Parathyroid adenoma (tissue), 2 donors: ENCODE results near the gene VAPB.
"Not testable (repeated sequence)": the region's sequence is repeated elsewhere in the genome, so short reads cannot be mapped to it uniquely, and the experiment has no call there.

ENCODE experiments used
- H2AFZ ChIP-seq: fragments of 300-600 bp; sonication (generic); one replicate; pipeline ENCODE4 v1.7.0; 2017; ENCODE audit warnings: antibody characterized with exemption, mild to moderate bottlenecking
- H3K27ac ChIP-seq: fragments of 300-600 bp; sonication (generic); one replicate; pipeline ENCODE4 v1.7.0; 2017
- H3K27me3 ChIP-seq: fragments of 300-600 bp; sonication (generic); one replicate; pipeline ENCODE4 v1.7.0; 2017; ENCODE audit warnings: low read length; ENCODE audit not compliant: control insufficient read depth, insufficient read depth
- H3K36me3 ChIP-seq: fragments of 300-600 bp; sonication (generic); one replicate; pipeline ENCODE4 v1.7.0; 2017; ENCODE audit warnings: low read length; ENCODE audit not compliant: control insufficient read depth, insufficient read depth
- H3K4me1 ChIP-seq: fragments of 300-600 bp; sonication (generic); one replicate; pipeline ENCODE4 v1.7.0; 2017; ENCODE audit warnings: control low read depth
- H3K4me2 ChIP-seq: fragments of 300-600 bp; sonication (generic); one replicate; pipeline ENCODE4 v1.7.0; 2017; ENCODE audit warnings: low read length
- H3K4me3 ChIP-seq: fragments of 300-600 bp; sonication (generic); one replicate; pipeline ENCODE4 v1.7.0; 2017; ENCODE audit warnings: low read depth, low read length
- H3K79me2 ChIP-seq: fragments of 300-600 bp; sonication (generic); one replicate; pipeline ENCODE4 v1.7.0; 2017; ENCODE audit warnings: control low read depth
- H3K9ac ChIP-seq: fragments of 300-600 bp; sonication (generic); one replicate; pipeline ENCODE4 v1.7.0; 2017; ENCODE audit warnings: mild to moderate bottlenecking
- H3K9me3 ChIP-seq: fragments of 300-600 bp; sonication (generic); one replicate; pipeline ENCODE4 v1.7.0; 2017; ENCODE audit warnings: low read length; ENCODE audit not compliant: control insufficient read depth
- CTCF ChIP-seq: fragments of 300-600 bp; sonication (generic); IDR thresholded peaks from one replicate; pipeline ENCODE4 v1.7.0; 2017; ENCODE audit warnings: antibody characterized with exemption, mild to moderate bottlenecking
- donor health status: primary hyperparathyroidism.

VAPB gene

GRCh38 chr20:58420798-58421496 is 31.9 kb downstream of the VAPB start:
- no peak overlapping the region for H3K9ac ChIP-seq
- H3K27me3 ChIP-seq: no peaks in the 10 kb centered on the region
- H3K4me2 ChIP-seq: no peak overlapping the region

GRCh38 chr20:58421497-58421850 is 32.4 kb downstream of the VAPB start:
- TF ChIP-seq CTCF: no peak

More at GRCh38 chr20:58420798-58421496, 31.9 kb downstream of the VAPB start:
- Histone ChIP-seq H3K79me2 (peaks cover 36% of the 10 kb centered on the region), H3K27ac (no peak overlapping the region), H3K36me3 (no peaks in the 10 kb centered on the region), H3K9me3 (no peaks in the 10 kb centered on the region), H3K4me1 (peaks cover 8% of the 10 kb centered on the region), H2AFZ (no peak overlapping the region), H3K4me3 (no peak overlapping the region)
- no peak for TF ChIP-seq CTCF

GRCh38 chr20:58424218-58424969 is 35.4 kb downstream of the VAPB start:
- Histone ChIP-seq H2AFZ (no peak overlapping the region), H3K4me2 (no peak overlapping the region), H3K9me3 (no peaks in the 10 kb centered on the region), H3K4me3 (no peak overlapping the region), H3K27ac (no peak overlapping the region), H3K36me3 (no peaks in the 10 kb centered on the region), H3K79me2 (peaks cover 41% of the 10 kb centered on the region), H3K9ac (no peak overlapping the region), H3K4me1 (peaks cover 3% of the 10 kb centered on the region), H3K27me3 (no peaks in the 10 kb centered on the region)
- TF ChIP-seq CTCF: no peak

More at GRCh38 chr20:58421497-58421850, 32.4 kb downstream of the VAPB start:
- peaks cover 8% of the 10 kb centered on the region for H3K4me1 ChIP-seq
- H3K9ac ChIP-seq: no peak overlapping the region
- H3K4me3 ChIP-seq: no peak overlapping the region
- H3K9me3 ChIP-seq: no peaks in the 10 kb centered on the region
- H3K36me3 ChIP-seq: no peaks in the 10 kb centered on the region
- H3K27ac ChIP-seq: no peak overlapping the region
- no peak overlapping the region for H3K4me2 ChIP-seq
- H2AFZ ChIP-seq: no peak overlapping the region
- H3K79me2 ChIP-seq: peaks cover 41% of the 10 kb centered on the region
- no peaks in the 10 kb centered on the region for H3K27me3 ChIP-seq

GRCh38 chr20:58427571-58427970 is 38.5 kb downstream of the VAPB start:
- peaks cover 36% of the 10 kb centered on the region for H3K79me2 ChIP-seq
- H3K4me1 ChIP-seq, H3K4me2 ChIP-seq, H3K4me3 ChIP-seq, H3K36me3 ChIP-seq, H2AFZ ChIP-seq, H3K27ac ChIP-seq, H3K27me3 ChIP-seq, H3K9ac ChIP-seq, H3K9me3 ChIP-seq: not testable (repeated sequence)

- Histone ChIP-seq H3K9me3 (no peaks in the 10 kb centered on the region), H3K79me2 (peaks cover 40% of the 10 kb centered on the region), H3K27me3 (no peaks in the 10 kb centered on the region), H3K4me2 (no peak overlapping the region), H3K4me1 (peaks cover 7% of the 10 kb centered on the region), H3K4me3 (no peak overlapping the region), H2AFZ (no peak overlapping the region), H3K27ac (no peak overlapping the region), H3K9ac (no peak overlapping the region), H3K36me3 (no peaks in the 10 kb centered on the region)
- TF ChIP-seq CTCF: no peak
Observed at GRCh38 chr20:58428364-58428763, 39.3 kb downstream of the VAPB start.
